PC-9 (cell line): ENCODE results near the gene SH3RF1. TPM values are rescaled to one million over a fixed set of nuclear protein-coding genes. Genes with fewer than 3 reads are reported as not detected.

Experiments used
- BruUV-seq: library from RNA; stranded (reverse); fragments of 400-500 nt; replicated peaks from 2 replicates; lab custom pipeline; 2021; lab: Mats Ljungman, UMichigan
- CTCF ChIA-PET: fragments of 300-600 bp; sonication (Branson Sonifier 250); formaldehyde crosslinking; loops from one replicate; lab custom pipeline; 2022; ENCODE audit warnings: antibody characterized with exemption; lab: Charles Lee
- POLR2A ChIA-PET: fragments of 300-600 bp; sonication (Branson Sonifier 250); formaldehyde crosslinking; loops from one replicate; lab custom pipeline; 2022; ENCODE audit warnings: antibody characterized with exemption; ENCODE audit not compliant: unreplicated experiment; lab: Charles Lee
- DNase-seq, 2 experiments: peaks; one replicate each; pipeline versions ENCODE4 v3.0.0 to v3.0.0-alpha.2; 2015 to 2022; ENCODE audit warnings: mixed read lengths in 1 of 2
- H2AFZ ChIP-seq: fragments of 200-600 bp; sonication (generic); 2 replicates; pipeline ENCODE4 v1.8.1; 2017; ENCODE audit warnings: antibody characterized with exemption
- H3F3A ChIP-seq: fragments of 200-600 bp; sonication (generic); 2 replicates; pipeline ENCODE4 v1.8.1; 2017; ENCODE audit warnings: antibody characterized with exemption, mild to moderate bottlenecking, low read depth; ENCODE audit not compliant: insufficient read depth
- H3K27ac ChIP-seq: fragments of 200-600 bp; sonication (generic); 2 replicates; pipeline ENCODE4 v1.6.1; 2016; ENCODE audit warnings: mixed run types
- H3K27me3 ChIP-seq: fragments of 200-600 bp; sonication (generic); 2 replicates; pipeline ENCODE4 v1.6.1; 2016; ENCODE audit warnings: low read depth, mixed run types; ENCODE audit not compliant: insufficient read depth
- H3K36me3 ChIP-seq: fragments of 200-600 bp; sonication (generic); 2 replicates; pipeline ENCODE4 v1.6.1; 2016; ENCODE audit warnings: low read depth, mixed run types
- H3K4me1 ChIP-seq: fragments of 200-600 bp; sonication (generic); replicated peaks from 2 replicates; pipeline ENCODE4 v1.6.1; 2016; ENCODE audit warnings: mixed run types; ENCODE audit not compliant: insufficient read depth
- H3K4me2 ChIP-seq: fragments of 200-600 bp; sonication (generic); 2 replicates; pipeline ENCODE4 v1.6.1; 2017; ENCODE audit warnings: mixed run types
- H3K4me3 ChIP-seq: fragments of 200-600 bp; sonication (generic); 2 replicates; pipeline ENCODE4 v1.6.1; 2016; ENCODE audit warnings: mixed run types
- H3K79me2 ChIP-seq: fragments of 200-600 bp; sonication (generic); 2 replicates; pipeline ENCODE4 v1.6.1; 2017; ENCODE audit warnings: low read depth, mixed run types
- H3K9me2 ChIP-seq: fragments of 200-600 bp; sonication (generic); 2 replicates; pipeline ENCODE4 v1.8.1; 2017; ENCODE audit warnings: mild to moderate bottlenecking; ENCODE audit not compliant: insufficient read depth
- H3K9me3 ChIP-seq: fragments of 200-600 bp; sonication (generic); 2 replicates; pipeline ENCODE4 v1.8.1; 2016; ENCODE audit warnings: low read depth; ENCODE audit not compliant: insufficient read depth
- H4K20me1 ChIP-seq: fragments of 200-600 bp; sonication (generic); 2 replicates; pipeline ENCODE4 v1.8.1; 2017; ENCODE audit not compliant: insufficient read depth
- CTCF ChIP-seq: fragments of 200-600 bp; sonication (generic); conservative IDR thresholded peaks from 2 replicates; pipeline ENCODE4 v1.6.1; 2017; ENCODE audit warnings: mixed run types, antibody characterized with exemption, mild to moderate bottlenecking, moderate library complexity
- EZH2 ChIP-seq: fragments of 200-600 bp; sonication (generic); IDR thresholded peaks from 2 replicates; pipeline ENCODE4 v1.8.0; 2017; ENCODE audit warnings: antibody characterized with exemption, low read depth
- intact Hi-C: fragments of 100-400 bp; cut with micrococcal nuclease; formaldehyde crosslinking; loops from one replicate; pipeline ENCODE4 v1.10.0; 2022; ENCODE audit not compliant: unreplicated experiment
- total RNA-seq: library from RNA; stranded (reverse); gene quantifications from 2 replicates; pipeline ENCODE4 v1.2.3, GENCODE V29; 2021

Gene SH3RF1
- total RNA-seq, 1 experiment from 2014 or later = 26.4 TPM

- Histone ChIP-seq H3K79me2 (peaks cover 93% of the 10 kb centered on the region), H2AFZ (no peak overlapping the region), H3K4me2 (no peak overlapping the region), H3F3A (peaks cover 9% of the 10 kb centered on the region), H3K36me3 (no peaks in the 10 kb centered on the region; the same call in 1 of the 2 replicates), H3K4me1 (peaks cover 36% of the 10 kb centered on the region), H3K27me3 (no peaks in the 10 kb centered on the region), H3K9me3 (no peaks in the 10 kb centered on the region), H3K9me2 (no peaks in the 10 kb centered on the region), H3K4me3 (no peak overlapping the region), H3K27ac (no peak overlapping the region), H4K20me1 (no peaks in the 10 kb centered on the region)
- DNase-seq = no peak
- TF ChIP-seq CTCF (no peak), EZH2 (no peak)
- CTCF ChIA-PET = interaction anchor here (0.7 kb wide), 1 partner anchor 187 kb away, joined by 6 read pairs; no protein-coding TSS in a partner anchor
- POLR2A ChIA-PET = interaction anchor here (0.7 kb wide), 1 partner anchor 333 kb away, joined by 14 read pairs; no protein-coding TSS in a partner anchor
- BruUV-seq = no TSS peak
- intact Hi-C loops = no loop called here
These were observed 14.6 kb downstream of the SH3RF1 start for GRCh38 chr4:169256101-169256612.

GRCh38 chr4:169254546-169254983 lies 16.2 kb downstream of the SH3RF1 start:
- Histone ChIP-seq H3K4me3 (no peak overlapping the region), H3K36me3 (no peaks in the 10 kb centered on the region; the same call in 1 of the 2 replicates), H3K27ac (no peak overlapping the region), H3K9me3 (no peaks in the 10 kb centered on the region), H3F3A (peaks cover 16% of the 10 kb centered on the region), H4K20me1 (no peaks in the 10 kb centered on the region), H2AFZ (no peak overlapping the region), H3K27me3 (no peaks in the 10 kb centered on the region), H3K9me2 (no peaks in the 10 kb centered on the region), H3K4me1 (peaks cover 52% of the 10 kb centered on the region), H3K79me2 (peaks cover 93% of the 10 kb centered on the region), H3K4me2 (no peak overlapping the region)
- intact Hi-C loops = no loop called here
- TF ChIP-seq CTCF (no peak), EZH2 (no peak)
- POLR2A ChIA-PET = interaction anchor here (0.9 to 1.4 kb wide), 2 partner anchors 13 to 14 kb away, joined by 5 read pairs; no protein-coding TSS in a partner anchor
- no peak for DNase-seq
- CTCF ChIA-PET = no interaction called here
- no TSS peak for BruUV-seq

- ChIA-PET CTCF (no interaction called here), POLR2A (interaction anchor here (1.4 kb wide), 1 partner anchor 13 kb away, joined by 5 read pairs; no protein-coding TSS in a partner anchor)
- H3K4me3 ChIP-seq = no peak overlapping the region
- H3K36me3 ChIP-seq = no peaks in the 10 kb centered on the region; the same call in 1 of the 2 replicates
- H2AFZ ChIP-seq = no peak overlapping the region
- intact Hi-C loops = no loop called here
- no peak overlapping the region for H3K4me2 ChIP-seq
- no peaks in the 10 kb centered on the region for H3K9me2 ChIP-seq
- peaks cover 54% of the 10 kb centered on the region for H3K4me1 ChIP-seq
- H3K9me3 ChIP-seq = no peaks in the 10 kb centered on the region
- H3K27ac ChIP-seq = no peak overlapping the region
- DNase-seq = no peak
- H3F3A ChIP-seq = peaks cover 16% of the 10 kb centered on the region
- H4K20me1 ChIP-seq = no peaks in the 10 kb centered on the region
- no TSS peak for BruUV-seq
- peaks cover 93% of the 10 kb centered on the region for H3K79me2 ChIP-seq
- no peaks in the 10 kb centered on the region for H3K27me3 ChIP-seq
- TF ChIP-seq EZH2 (no peak), CTCF (no peak)
These were observed 16.9 kb downstream of the SH3RF1 start for GRCh38 chr4:169253904-169254303.
